ENCODE measurements around the gene PCMTD2.
A peak's percentile ranks its signal among the peaks of the same experiment; 100 is the strongest.
"Not testable (repeated sequence)": the region's sequence is repeated elsewhere in the genome, so short reads cannot be mapped to it uniquely, and the experiment has no call there.

PCMTD2 gene

GRCh38 chr20:64224351-64225170, 31.0 kb upstream of the PCMTD2 start:
- DNase-seq (ENCODE audit: low read depth): peak; percentile 57

DNA sequence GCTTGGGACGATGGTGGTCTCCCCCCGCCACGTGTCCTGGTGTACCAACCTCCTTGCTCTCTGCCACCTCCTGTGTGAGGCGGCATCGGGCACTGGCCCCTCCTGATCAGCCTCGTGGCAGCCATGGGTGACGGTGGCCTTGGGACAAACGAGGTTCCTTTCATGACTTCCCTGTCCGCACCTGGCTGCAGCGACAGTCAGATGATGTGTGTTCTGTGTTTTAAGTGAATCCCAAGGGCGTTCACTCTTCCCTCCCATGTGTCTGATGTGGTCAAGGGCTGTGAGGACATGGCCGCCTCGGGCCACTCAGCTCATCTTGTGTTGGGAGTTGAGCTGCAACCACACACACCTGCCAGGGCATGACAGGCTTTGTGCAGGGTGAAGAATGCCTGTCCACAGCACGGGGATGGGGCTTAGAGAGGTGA, 30.4 kb upstream of the PCMTD2 start:
- no peak for DNase-seq (ENCODE audit: low read depth)

DNA sequence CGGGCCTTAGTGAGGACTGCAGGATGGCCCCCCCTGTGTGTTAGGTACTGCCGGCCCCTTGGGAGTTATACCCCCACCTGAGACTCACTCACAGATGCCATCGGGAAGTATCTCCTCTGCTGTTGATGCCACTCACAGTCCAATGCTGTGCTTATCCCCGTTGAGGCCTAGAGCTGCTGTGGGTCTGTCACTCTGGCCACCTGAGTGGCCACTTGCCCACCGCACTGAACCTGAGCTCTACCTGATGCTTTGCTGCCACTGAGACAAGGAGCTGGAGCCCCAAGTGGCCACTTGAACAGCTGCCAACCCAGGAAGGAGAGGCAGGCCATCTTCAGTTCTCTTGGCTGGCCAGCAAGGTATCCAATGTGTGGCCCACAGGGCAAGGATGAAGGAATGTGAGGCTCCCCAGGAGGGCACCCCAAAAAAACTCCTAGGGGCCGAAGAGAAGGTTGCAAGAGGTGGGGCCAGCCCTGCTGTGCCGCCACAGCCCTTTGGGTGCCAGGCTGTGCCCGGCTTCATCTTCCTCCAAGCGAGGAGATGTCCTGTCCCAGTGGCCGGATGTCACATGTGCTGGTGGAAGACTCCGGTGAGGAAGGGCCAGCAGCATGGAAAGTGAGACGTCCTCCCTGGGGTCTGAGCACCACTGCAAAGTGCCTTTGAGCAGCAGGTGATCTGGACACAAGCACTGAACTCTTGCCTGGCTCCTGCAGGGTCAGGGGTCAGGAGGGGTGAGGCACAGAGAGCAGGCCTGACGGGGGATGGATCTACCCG, 29.5 kb upstream of the PCMTD2 start:
- no peak for DNase-seq (ENCODE audit: low read depth)

DNA sequence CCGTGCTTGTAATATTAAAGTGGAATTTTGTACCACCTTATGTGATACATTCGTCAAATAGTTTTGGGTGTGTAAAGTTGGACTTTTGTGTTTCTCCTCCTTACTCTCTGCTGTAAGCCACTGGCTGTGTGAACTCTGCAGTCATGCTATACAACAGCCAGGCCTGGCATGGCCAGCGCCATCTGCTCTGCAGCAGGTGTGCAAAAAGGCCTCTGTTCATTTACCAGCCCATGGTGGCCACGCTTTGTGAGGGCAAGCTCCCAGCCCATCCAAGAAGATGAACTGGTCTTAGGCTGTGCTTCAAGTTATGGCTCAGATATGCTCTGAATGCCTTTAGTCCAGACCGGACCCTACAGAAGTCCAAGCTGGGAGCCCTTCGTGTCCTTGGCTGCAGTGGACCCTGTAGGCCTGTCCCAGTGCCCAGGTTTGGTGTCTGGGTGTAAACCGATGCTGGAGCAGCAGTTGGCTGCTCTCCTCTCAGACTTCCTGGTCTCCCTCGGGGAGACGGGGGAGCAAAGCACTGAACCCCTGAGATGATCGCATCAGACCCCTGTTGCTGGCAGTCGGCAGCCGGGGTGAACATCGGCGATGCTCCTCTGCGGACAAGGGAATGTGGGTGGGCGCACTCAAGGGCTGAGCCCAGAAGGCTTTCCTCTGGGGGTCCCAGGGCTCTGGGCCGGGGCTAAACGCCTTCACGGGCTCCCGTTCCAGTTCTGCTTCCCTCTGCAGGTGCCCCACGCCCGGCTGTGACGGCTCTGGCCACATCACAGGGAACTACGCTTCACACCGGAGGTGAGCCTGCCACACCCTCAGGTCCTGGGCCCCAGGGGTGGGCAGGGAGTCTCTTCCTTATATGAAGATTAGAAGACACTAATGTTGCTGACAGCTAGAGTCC, 28.6 kb upstream of the PCMTD2 start:
- no peak for DNase-seq (ENCODE audit: low read depth)

DNA sequence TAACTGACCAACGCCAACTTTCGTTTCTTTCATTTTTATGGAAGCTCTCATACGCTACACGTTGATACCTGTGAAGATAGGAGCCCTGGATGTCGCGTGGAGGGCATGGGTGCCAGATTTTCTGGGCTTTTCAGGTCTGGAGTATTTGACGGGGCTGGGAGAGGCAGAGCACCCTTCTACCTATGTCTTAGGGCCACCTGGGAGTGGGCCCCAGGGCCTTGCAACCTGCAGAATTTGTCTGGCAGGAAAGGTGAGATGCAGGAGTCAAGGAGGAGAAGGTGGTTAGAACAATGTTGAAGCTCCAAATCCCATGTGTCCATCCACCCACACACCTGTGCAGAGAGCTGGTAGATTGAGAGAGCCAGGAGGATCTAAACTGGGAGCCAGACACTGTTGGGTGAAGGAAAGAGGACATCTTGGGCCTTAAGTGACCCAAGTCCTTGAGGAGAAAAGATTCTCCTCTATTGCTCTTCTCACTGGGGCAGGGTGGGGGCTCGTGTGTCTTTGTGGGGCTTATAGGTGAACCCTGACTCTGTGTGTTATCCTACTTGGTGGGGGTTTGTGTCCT, 27.4 kb upstream of the PCMTD2 start:
- DNase-seq (ENCODE audit: low read depth): no peak

- DNase-seq (ENCODE audit: low read depth): no peak
Measured at GRCh38 chr20:64228751-64229506, 26.6 kb upstream of the PCMTD2 start.

GRCh38 chr20:64229507-64230061, 26.0 kb upstream of the PCMTD2 start:
- no peak for DNase-seq (ENCODE audit: low read depth)

DNA sequence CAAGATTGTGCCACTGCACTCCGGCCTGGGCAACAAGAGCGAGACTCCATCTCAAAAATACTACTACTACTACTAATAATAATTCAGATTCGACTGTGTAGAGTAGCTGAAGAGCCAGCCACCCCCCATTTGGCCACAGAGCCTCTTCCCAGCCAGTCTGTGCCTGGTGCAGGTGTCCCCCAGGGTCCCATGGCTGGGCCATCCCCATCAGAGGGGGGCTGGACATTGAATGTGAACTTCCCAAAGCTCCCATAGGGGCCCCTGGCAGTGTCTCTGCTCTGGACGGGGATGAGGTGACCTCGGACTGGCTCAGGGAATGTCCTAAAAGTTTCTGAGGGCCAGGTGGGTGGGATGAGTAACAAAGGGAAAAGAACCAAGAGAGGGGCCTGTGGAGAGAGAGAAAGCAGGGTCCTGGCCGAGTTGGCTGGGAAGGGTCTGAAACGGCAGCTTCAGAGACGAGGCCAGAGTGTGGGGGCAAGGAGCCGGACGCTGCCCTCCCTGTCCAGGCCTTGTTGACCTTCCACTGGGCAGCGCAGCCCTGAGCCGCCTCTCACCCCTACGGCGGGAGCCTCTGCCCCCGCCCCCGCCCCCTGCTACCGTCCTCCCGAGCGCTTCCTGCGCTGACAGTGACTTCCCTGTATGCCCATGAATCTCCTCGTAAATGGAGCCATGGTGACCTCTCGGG, 24.9 kb upstream of the PCMTD2 start:
- DNase-seq (ENCODE audit: low read depth): no peak

GRCh38 chr20:64231621-64232550, 23.7 kb upstream of the PCMTD2 start:
- DNase-seq (ENCODE audit: low read depth): no peak

DNA sequence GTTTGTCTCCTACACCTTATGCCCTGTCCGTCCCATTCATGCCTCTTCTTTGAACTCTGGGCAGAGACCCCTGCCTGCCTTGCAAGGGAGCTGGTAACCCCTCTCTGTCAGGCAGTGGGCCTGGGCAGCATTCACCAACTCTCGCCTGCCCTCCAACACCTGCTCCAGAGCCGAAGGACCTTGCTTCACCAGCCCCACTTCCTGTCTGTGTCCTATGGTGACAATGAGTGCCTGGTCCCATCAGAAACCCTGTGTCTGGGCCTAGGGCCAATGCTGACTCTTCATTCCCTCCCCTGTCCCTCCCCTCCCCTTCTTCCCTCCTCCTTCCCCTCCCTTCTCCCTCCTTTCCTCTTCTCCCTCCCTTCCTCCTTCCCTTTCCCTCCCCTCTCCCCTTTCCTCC, 22.8 kb upstream of the PCMTD2 start:
- no peak for DNase-seq (ENCODE audit: low read depth)

- no peak for DNase-seq (ENCODE audit: low read depth)
Measured at GRCh38 chr20:64233725-64234124, 21.8 kb upstream of the PCMTD2 start.

GRCh38 chr20:64234291-64234791, 21.2 kb upstream of the PCMTD2 start:
- no peak for DNase-seq (ENCODE audit: low read depth)

- DNase-seq (ENCODE audit: low read depth): not testable (repeated sequence)
Measured at GRCh38 chr20:64234921-64235565, 20.5 kb upstream of the PCMTD2 start.

- no peak for DNase-seq (ENCODE audit: low read depth)
Measured at GRCh38 chr20:64236137-64237088, 19.1 kb upstream of the PCMTD2 start.

- no peak for DNase-seq (ENCODE audit: low read depth)
Measured at GRCh38 chr20:64237316-64237715, 18.2 kb upstream of the PCMTD2 start.

- no peak for DNase-seq (ENCODE audit: low read depth)
Measured at GRCh38 chr20:64238115-64238825, 17.3 kb upstream of the PCMTD2 start.
